ENCODE data around the gene CCL1. TPM values are rescaled to one million over a fixed set of nuclear protein-coding genes. Genes with fewer than 3 reads are reported as not detected.

CCL1 gene
- total and polyA plus RNA-seq, 10 of the 15 experiments (the other 5 are each of a cell fraction or from before 2014, with no cell fraction given) = 0.14 to 1.8 (median 0.40) TPM; not detected in 3

DNA sequence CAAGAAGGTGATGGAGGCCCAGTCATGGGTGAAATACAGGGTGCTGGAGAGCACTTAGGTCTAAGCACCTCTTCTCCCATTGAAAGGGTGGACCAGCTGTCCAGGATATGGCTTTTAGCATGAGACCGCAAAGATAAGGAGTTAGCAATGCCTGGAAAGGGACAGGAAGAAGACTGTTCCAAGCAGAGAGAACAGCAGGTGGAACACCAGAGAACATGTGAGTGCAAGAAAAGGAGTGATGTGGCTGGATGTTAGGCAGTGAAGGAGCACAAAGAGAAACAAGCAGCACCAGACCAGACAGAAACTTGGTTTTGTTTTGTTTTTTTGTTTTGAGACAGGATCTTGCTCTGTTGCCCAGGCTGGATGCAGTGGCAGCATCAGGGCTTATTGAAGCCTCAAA is 45.4 kb upstream of the CCL1 start:
- no peaks in the 10 kb centered on the region for H3K79me2 ChIP-seq (ENCODE audit: control insufficient read depth, insufficient read depth, low read length)
- no peak overlapping the region for H3K27ac ChIP-seq (ENCODE audit: control insufficient read depth, insufficient read depth)
- BruUV-seq (replicated peaks) = no TSS peak
- FAIRE-seq (no peak), ATAC-seq (no peak), DNase-seq (ENCODE audit: low read depth, low spot score) (no peak)
- CTCF ChIA-PET = interaction anchor here (1.7 kb wide), 1 partner anchor 11 kb away, joined by 5 read pairs; no protein-coding TSS in a partner anchor
- SMC1A ChIA-PET (ENCODE audit: uncharacterized antibody, unreplicated experiment) = no interaction called here
- no peak overlapping the region for H3K4me3 ChIP-seq
- H3K4me1 ChIP-seq (ENCODE audit: control insufficient read depth, insufficient read depth, low read length) = no peaks in the 10 kb centered on the region
- no peaks in the 10 kb centered on the region for H3K36me3 ChIP-seq (ENCODE audit: control insufficient read depth in 2 of 2, insufficient read depth in 2 of 2, low read length in 1 of 2)
- TF ChIP-seq HDGF (IDR thresholded peaks at IDR 0.05) = no peak
- no peak for TF ChIP-seq GATAD2B (conservative IDR thresholded peaks at IDR 0.05; ENCODE audit: low read depth)
- TF ChIP-seq, protein P1, sequence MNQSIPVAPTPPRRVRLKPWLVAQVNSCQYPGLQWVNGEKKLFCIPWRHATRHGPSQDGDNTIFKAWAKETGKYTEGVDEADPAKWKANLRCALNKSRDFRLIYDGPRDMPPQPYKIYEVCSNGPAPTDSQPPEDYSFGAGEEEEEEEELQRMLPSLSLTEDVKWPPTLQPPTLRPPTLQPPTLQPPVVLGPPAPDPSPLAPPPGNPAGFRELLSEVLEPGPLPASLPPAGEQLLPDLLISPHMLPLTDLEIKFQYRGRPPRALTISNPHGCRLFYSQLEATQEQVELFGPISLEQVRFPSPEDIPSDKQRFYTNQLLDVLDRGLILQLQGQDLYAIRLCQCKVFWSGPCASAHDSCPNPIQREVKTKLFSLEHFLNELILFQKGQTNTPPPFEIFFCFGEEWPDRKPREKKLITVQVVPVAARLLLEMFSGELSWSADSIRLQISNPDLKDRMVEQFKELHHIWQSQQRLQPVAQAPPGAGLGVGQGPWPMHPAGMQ (IDR thresholded peaks at IDR 0.05; ENCODE audit: borderline replicate concordance) = no peak
- TF ChIP-seq CBX5 (IDR thresholded peaks at IDR 0.05; ENCODE audit: low read depth) = no peak
- TF ChIP-seq HDAC6 (IDR thresholded peaks at IDR 0.05; ENCODE audit: unreplicated experiment) = no peak
- TF ChIP-seq STAT1 (conservative IDR thresholded peaks at IDR 0.05) = no peak
- TF ChIP-seq CEBPB (IDR thresholded peaks at IDR 0.05; ENCODE audit: borderline replicate concordance in 1 of 2, low read depth in 2 of 2, low read length in 2 of 2) = no peak
- TF ChIP-seq ZBED1 (IDR thresholded peaks at IDR 0.05; ENCODE audit: borderline replicate concordance) = no peak
- TF ChIP-seq BCL11A (IDR thresholded peaks at IDR 0.05; ENCODE audit: low read depth, low read length) = no peak
- TF ChIP-seq KLF5 (IDR thresholded peaks at IDR 0.05; ENCODE audit: partially characterized antibody) = no peak
- no peak for TF ChIP-seq JUNB (IDR thresholded peaks at IDR 0.05)
- no peak for TF ChIP-seq SMAD5 (IDR thresholded peaks at IDR 0.05; ENCODE audit: low read depth)
- no peak for TF ChIP-seq NKRF (conservative IDR thresholded peaks at IDR 0.05)
- TF ChIP-seq ZNF687 (IDR thresholded peaks at IDR 0.05) = no peak
- no peak for TF ChIP-seq MYB (IDR thresholded peaks at IDR 0.05; ENCODE audit: borderline replicate concordance, low read depth, low read length)
- POLR2A ChIA-PET = no interaction called here
- in situ Hi-C loops (cut with MboI) (no loop called here), intact Hi-C loops (cut with micrococcal nuclease; ENCODE audit: unreplicated experiment) (no loop called here)
- RAD21 ChIA-PET (ENCODE audit: unreplicated experiment) = no interaction called here
- no peaks in the 10 kb centered on the region for H3K9me3 ChIP-seq (replicated peaks; ENCODE audit: control insufficient read depth, insufficient read depth, low read length)
- H4K20me1 ChIP-seq (ENCODE audit: control insufficient read depth, insufficient read depth) = no peaks in the 10 kb centered on the region
- H2AFZ ChIP-seq (ENCODE audit: control insufficient read depth, low read depth, low read length) = no peak overlapping the region
- no peak overlapping the region for H3K4me2 ChIP-seq (ENCODE audit: control insufficient read depth, insufficient read depth)
- 87% methylated on average over 1 of the region's 1 CpG for WGBS (ENCODE audit: insufficient coverage, insufficient replicate concordance, low lambda C conversion rate, missing lambda C conversion rate)
- H3K27me3 ChIP-seq (replicated peaks in 1 of 2; ENCODE audit: control insufficient read depth in 2 of 2, insufficient read depth in 2 of 2, low read length in 1 of 2) = no peaks in the 10 kb centered on the region; a peak in 4 of 4 replicates
- H3K9ac ChIP-seq (ENCODE audit: control insufficient read depth, insufficient read depth, low read length) = no peak overlapping the region

Measured in GM12878 (cell line).